Raji (cell line): ENCODE measurements around the gene ASB10.

Experiments
- POLR2A ChIP-seq: IDR thresholded peaks from 2 replicates; pipeline ENCODE4 v1.6.1; 2011; ENCODE audit warnings: low read depth, low read length, control low read depth; ENCODE audit not compliant: insufficient read depth

Gene ASB10

GRCh38 chr7:151132461-151133205 lies 54.4 kb downstream of the ASB10 start:
- TF ChIP-seq POLR2A, result no peak

DNA sequence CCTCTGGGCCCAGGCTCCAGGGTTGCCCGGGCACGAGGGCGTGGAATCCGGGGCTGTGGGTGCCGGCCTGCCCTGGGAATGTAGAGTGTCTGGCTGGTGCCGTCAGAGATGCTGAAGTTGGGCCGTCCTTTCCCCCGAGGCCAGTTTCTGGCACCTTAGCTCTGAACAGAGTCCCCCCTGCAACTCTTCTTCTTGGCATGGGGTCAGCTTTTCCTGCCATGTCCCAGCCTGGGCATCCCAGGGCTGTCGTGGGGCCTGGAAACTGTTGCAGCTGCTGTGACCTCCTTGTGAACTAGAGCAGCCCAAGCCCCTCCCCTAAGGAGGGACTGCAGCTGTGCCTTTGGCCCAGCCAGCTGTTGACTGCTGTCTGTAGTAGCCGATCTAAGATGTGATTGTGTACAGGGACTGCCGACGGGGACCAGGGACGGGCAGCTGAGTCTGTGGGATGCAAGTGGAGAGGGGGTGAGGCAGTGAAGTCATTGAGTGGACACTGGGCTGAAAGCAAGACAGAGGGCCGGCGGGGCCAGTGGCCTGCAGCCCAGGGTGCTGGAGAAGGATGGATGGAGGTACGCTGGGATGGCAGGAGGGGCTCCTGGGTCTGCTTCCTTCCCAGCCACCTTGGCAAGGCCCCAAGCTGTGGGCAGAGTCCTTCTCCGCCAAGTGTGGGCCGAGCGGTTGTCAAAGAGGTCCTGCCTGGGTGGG lies 55.3 kb downstream of the ASB10 start:
- TF ChIP-seq POLR2A, result no peak

DNA sequence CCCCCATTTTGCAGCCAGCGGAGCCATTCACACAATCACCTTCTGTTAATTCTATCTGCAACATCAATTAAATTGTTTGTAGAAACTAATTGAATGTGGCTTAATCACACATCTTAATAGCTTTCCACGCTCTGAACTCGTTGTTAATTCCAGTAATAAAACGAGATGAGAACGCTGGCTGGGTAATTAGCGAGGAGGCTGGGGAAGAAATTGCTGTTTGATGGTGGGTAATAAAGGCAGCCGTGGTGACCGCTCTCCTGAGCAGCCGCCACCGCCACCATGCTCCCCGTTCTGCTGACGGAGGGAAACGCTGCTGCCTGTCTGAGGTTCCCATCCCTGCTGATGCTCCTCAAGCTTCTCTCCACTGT lies 55.8 kb downstream of the ASB10 start:
- no peak for TF ChIP-seq POLR2A

- TF ChIP-seq POLR2A, result no peak
Measured at GRCh38 chr7:151130741-151131157, 56.3 kb downstream of the ASB10 start.

DNA sequence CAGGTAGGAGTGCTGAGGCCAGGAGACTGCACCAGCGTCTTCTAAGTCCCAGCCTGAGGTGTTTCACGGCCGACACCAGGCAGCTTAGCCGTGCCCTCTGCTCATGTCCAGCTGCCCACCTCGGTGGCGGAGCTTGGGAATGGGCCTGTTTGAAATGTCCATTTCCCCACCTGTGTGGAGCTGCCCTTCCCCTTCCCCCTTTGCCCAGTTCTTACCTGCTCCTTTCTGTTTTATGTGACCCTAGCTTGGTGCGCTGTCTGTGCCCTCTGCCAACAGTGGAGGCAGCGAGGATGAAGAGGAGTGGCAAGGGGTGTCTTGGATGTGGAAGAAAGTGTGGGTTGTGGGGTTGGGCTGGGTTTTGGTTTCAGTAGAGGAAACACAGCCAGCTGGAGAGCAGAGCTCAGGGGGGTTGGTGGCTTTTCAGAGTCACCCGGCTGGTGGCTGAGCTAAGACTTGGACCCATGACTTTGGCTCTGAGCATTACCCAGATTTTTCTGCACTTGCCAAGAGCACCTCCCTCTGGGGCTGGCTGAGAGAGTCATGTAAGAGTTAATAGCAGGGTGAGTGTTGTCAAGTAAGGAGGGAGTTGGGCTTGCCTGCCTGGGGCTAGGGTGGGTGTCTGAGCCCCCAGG lies 57.0 kb downstream of the ASB10 start:
- TF ChIP-seq POLR2A, result no peak

DNA sequence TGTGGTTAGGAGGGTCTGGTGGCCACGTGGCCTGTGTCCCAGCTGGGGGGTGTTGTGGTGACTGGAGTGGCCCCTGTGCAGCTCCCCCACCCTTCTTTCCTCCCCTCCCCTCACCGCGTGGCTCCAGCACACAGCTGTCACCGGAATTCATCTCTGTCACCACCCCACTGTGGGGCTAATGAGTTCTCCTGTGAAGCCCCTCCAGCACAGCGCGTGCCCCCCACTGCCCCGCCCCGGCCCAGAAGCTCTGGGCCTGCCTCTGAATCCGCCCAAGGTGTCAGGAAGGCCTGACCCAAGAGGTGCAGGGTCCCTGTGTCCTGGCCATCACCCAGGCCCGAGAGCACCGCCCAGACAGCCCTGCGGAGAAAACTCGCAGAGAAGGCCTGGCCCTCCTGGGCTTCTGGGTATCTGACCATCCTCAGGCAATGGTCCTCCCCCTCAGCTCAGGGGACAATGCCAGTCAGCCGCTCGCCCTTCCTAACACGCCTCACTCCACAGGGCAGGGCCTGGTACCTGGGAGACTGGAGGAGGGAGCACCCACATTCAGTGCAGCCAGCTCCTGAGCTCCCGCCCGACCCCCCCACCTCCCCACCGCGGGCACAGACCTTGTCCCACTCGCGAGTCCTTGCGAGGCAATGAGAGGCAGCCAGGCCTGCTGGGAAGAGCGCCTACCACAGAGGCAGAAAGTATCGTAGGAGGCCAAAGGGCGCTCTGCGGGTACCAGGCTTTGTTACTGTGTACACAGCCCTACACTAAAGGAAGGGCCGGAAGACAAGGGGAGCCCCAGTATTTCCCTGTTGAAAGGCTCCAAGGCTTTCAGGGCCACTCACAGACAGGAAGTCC lies 57.7 kb downstream of the ASB10 start:
- no peak for TF ChIP-seq POLR2A

GRCh38 chr7:151128716-151129115 lies 58.3 kb downstream of the ASB10 start:
- no peak for TF ChIP-seq POLR2A

DNA sequence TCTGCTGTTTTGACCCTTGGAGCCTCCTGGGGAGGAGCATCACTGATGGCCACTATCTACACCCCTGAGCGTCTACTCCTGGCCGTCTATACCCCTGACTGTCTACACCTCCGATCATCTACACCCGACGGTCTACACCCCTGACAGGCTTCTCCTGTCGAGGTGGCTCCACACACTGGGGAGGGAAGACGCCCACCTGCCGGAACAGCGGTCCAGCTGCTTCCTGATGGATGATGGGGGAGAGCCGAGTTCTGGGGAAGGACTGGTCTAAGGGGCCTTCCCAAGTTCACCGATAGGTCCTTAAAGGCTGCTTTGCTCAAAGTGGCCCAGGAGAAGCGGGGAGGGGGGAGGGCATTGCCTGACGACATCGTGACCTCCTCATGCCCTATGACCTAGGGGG lies 58.9 kb downstream of the ASB10 start:
- TF ChIP-seq POLR2A, result no peak

GRCh38 chr7:151126491-151127137 lies 60.4 kb downstream of the ASB10 start:
- no peak for TF ChIP-seq POLR2A

- no peak for TF ChIP-seq POLR2A
Measured at GRCh38 chr7:151125846-151126481, 61.1 kb downstream of the ASB10 start.
